Tibial nerve (tissue), 3 donors: ENCODE measurements around the gene CNR2.

Experiments
- CTCF ChIP-seq, 5 experiments: fragments of 200-600 bp in 3 of 5; fragments of 450-650 bp in 2 of 5; sonication (generic) in 3 of 5; IDR thresholded peaks; one replicate each; pipeline ENCODE4 v1.5.1; 2016 to 2019; ENCODE audit warnings: antibody characterized with exemption in 5 of 5, mild to moderate bottlenecking in 3 of 5, moderate library complexity in 2 of 5
- POLR2A ChIP-seq, 2 donors: fragments of 450-650 bp; IDR thresholded peaks; one replicate each; pipeline ENCODE4 v1.6.1; 2017; ENCODE audit warnings: antibody characterized with exemption in 2 of 2, mild to moderate bottlenecking in 2 of 2, moderate library complexity in 2 of 2

GRCh38 chr1:23897083-23897482, 16.1 kb downstream of the CNR2 start:
- TF ChIP-seq CTCF (IDR thresholded peaks at IDR 0.05), result no peak
- no peak for TF ChIP-seq POLR2A (IDR thresholded peaks at IDR 0.05)
